Loucy (cell line): ENCODE data around the gene C7orf57.

Source experiments
- EZH2phosphoT487 ChIP-seq: fragments of 200-600 bp; IDR thresholded peaks from 2 replicates; pipeline ENCODE4 v1.6.1; 2018; ENCODE audit warnings: antibody characterized with exemption, mild to moderate bottlenecking, moderate library complexity, borderline replicate concordance
- TF ChIP-seq, protein P1 (sequence below): fragments of 200-600 bp; sonication (generic); conservative IDR thresholded peaks from 2 replicates; pipeline ENCODE4 v1.5.1; 2014; ENCODE audit warnings: mild to moderate bottlenecking, antibody characterized with exemption, low read length

DNA sequence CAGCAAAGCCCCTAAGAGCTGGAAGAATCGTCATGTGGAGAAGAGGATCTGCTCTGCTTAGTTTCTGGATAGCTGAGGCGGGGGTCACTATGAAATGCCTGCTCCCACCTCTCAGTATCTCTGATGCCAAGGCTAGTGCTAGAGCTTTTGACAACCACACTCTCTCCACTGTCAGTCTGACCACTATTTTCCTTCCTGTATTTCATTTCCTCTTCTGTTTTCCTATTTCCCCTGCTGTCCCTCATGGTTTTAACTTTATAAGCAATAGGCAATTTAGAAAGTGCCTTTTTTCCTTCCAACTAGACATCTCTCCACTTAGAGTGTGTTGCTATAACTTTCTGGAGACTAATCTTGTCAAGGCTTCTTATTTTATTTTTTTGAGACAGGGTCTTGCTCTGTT lies 23.6 kb downstream of the C7orf57 start:
- TF ChIP-seq, protein P1, sequence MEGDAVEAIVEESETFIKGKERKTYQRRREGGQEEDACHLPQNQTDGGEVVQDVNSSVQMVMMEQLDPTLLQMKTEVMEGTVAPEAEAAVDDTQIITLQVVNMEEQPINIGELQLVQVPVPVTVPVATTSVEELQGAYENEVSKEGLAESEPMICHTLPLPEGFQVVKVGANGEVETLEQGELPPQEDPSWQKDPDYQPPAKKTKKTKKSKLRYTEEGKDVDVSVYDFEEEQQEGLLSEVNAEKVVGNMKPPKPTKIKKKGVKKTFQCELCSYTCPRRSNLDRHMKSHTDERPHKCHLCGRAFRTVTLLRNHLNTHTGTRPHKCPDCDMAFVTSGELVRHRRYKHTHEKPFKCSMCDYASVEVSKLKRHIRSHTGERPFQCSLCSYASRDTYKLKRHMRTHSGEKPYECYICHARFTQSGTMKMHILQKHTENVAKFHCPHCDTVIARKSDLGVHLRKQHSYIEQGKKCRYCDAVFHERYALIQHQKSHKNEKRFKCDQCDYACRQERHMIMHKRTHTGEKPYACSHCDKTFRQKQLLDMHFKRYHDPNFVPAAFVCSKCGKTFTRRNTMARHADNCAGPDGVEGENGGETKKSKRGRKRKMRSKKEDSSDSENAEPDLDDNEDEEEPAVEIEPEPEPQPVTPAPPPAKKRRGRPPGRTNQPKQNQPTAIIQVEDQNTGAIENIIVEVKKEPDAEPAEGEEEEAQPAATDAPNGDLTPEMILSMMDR, result no peak
- no peak for TF ChIP-seq EZH2phosphoT487
